Measurements from ENCODE around the gene MICALL2. TPM values are rescaled to one million over a fixed set of nuclear protein-coding genes. Genes with fewer than 3 reads are reported as not detected.

Gene MICALL2
- total RNA-seq, 2 donors from 2014 or later, result 62.8 to 117 TPM

DNA sequence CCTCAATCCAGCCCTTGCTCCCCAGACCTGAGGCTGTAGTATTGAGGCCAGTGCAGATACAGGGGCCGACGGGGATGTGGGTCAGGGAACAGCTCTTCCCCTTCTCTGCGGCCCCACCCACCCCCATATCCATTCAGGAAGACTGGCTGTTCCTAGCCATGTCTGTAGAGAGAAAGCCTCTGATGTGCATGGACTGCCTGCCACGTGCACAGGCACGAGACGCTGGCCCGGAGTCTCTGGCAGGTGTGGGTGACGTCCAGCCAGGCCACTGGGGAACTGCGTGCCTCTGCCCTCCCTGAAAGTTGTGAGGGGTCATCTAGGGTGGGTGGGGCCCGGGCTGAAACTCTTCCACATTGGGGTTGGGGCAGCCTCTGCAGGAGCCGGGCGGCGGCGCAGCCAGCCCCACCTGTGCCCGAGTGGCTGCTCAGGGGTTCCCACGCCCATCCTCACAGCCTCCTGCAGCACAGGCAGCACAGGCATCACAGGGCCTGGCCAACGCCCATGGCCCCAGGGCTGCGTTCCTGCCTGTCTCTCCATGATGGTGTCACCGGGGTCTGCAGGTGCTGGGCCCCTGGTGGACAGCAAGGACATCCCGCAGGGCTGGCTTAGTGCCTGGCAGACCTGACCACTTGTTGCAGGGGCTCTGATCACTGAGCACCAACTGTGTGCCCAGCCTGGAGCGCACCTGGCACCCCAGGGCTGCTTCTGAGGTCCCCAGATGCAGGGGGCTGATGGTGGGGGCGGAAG, 27.5 kb downstream of the MICALL2 start:
- Histone ChIP-seq H3K9ac (ENCODE audit: low read depth in 2 of 2, low read length in 2 of 2) (no peak overlapping the region), H3K27me3 (no peaks in the 10 kb centered on the region), H3K27ac (no peak overlapping the region), H3K9me3 (no peaks in the 10 kb centered on the region), H3K4me1 (no peaks in the 10 kb centered on the region), H3K36me3 (no peaks in the 10 kb centered on the region), H3K4me3 (no peak overlapping the region)
- no peak for DNase-seq
- TF ChIP-seq, protein P1, sequence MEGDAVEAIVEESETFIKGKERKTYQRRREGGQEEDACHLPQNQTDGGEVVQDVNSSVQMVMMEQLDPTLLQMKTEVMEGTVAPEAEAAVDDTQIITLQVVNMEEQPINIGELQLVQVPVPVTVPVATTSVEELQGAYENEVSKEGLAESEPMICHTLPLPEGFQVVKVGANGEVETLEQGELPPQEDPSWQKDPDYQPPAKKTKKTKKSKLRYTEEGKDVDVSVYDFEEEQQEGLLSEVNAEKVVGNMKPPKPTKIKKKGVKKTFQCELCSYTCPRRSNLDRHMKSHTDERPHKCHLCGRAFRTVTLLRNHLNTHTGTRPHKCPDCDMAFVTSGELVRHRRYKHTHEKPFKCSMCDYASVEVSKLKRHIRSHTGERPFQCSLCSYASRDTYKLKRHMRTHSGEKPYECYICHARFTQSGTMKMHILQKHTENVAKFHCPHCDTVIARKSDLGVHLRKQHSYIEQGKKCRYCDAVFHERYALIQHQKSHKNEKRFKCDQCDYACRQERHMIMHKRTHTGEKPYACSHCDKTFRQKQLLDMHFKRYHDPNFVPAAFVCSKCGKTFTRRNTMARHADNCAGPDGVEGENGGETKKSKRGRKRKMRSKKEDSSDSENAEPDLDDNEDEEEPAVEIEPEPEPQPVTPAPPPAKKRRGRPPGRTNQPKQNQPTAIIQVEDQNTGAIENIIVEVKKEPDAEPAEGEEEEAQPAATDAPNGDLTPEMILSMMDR (IDR thresholded peaks at IDR 0.05), result no peak
- intact Hi-C loops (cut with DNase I), result loop anchor here (5.0 kb wide), 1 partner anchor 40 kb away; no protein-coding TSS in a partner anchor

DNA sequence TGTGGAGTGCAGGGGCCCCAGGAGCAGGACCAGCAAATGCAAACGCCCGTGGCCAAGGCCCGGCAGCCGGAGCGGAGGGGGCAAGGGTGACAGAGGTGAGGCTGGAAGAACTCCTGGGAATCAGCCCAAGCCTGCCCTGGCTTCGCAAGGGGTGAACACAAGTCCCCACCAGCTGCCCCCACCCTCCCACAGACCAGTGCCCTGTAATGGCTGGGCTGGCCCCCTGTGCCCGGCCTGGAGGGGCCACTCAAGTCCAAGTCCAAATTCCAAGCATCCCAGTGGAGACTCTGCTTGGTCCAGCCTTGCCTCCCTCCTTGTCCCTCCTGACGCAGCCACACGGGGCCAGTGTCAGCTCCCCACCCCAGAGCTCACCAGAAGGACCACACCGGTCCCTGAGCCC, 28.0 kb downstream of the MICALL2 start:
- Histone ChIP-seq H3K27ac (no peak overlapping the region), H3K4me3 (no peak overlapping the region), H3K9ac (ENCODE audit: low read depth in 2 of 2, low read length in 2 of 2) (no peak overlapping the region), H3K36me3 (no peaks in the 10 kb centered on the region), H3K4me1 (no peaks in the 10 kb centered on the region), H3K27me3 (no peaks in the 10 kb centered on the region), H3K9me3 (no peaks in the 10 kb centered on the region)
- TF ChIP-seq, protein P1 (IDR thresholded peaks at IDR 0.05), result no peak
- intact Hi-C loops (cut with DNase I), result loop anchor here (5.0 kb wide), 1 partner anchor 41 kb away; no protein-coding TSS in a partner anchor
- DNase-seq, result no peak

DNA sequence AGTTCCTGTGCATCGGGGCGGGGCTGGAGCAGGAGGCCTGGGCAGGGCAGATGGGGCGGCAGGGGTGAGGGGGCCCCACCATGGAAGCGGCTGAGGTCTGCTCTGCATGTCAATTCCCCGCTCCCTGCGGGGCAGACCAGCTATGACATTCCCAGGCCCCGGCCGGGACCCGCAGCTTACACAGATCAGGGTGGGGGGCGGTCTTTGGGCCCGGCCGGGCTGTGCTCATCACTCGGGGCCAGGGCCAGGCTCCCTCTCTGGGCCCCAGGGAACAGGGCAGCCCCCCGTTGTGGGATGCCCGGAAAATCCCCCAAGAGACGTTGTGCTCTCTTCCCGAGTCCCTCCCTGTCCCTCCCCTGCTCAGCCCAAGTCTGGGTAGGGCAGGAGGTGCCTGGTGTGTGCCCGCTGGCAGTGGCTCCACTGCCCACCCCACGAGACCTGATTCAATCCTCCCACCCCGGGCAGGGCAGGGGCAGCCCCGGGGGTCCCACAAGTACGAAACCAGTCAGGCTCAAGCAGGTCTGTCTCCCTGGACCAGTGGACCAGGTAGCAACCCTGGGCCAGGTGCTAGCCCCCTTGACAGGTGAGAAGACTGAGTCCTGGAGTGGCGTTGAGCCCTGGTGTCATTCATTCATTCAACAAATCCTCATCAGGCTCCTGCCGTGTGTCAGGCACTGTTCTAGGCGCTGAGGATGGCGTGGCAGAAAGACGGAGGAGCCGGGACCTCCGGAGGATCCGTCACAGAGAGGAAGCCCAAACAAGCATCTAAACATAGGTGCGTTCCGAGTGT, 29.0 kb downstream of the MICALL2 start:
- no peaks in the 10 kb centered on the region for H3K9me3 ChIP-seq
- no peak for DNase-seq
- H3K9ac ChIP-seq (ENCODE audit: low read depth in 2 of 2, low read length in 2 of 2), result no peak overlapping the region
- H3K27ac ChIP-seq, result no peak overlapping the region
- no peaks in the 10 kb centered on the region for H3K4me1 ChIP-seq
- H3K27me3 ChIP-seq, result no peaks in the 10 kb centered on the region
- H3K36me3 ChIP-seq, result no peaks in the 10 kb centered on the region
- no peak overlapping the region for H3K4me3 ChIP-seq
- TF ChIP-seq, protein P1 (IDR thresholded peaks at IDR 0.05), result no peak
- intact Hi-C loops (cut with DNase I), result loop anchor here (5.0 kb wide), 1 partner anchor 42 kb away; no protein-coding TSS in a partner anchor

DNA sequence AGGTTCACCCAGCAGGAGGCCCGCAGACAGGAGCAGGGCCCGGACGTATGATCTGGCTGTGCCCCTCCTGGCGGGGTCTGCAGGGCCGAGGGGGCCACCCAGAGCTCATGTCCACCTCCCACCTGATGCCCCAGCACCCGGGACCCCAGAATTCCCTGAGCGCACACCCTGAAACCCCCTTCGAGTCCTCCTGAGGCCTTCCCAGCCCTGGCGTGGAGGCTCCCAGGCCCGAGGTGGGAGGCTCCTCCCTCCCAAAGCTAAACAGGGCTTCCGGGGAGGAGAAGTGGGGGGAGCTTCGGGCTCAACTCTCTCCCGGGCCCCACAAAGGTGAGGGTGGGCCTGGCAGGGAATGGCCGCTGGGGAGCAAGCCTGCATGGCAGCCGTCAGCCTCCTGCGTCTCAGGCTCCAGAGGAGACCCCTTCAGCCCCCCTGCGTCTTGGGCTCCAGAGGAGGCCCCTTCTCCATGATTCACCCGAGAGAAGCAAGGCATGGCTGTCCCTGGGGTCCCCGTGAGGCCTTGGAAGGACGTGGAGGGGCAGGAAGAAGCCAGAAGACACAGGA, 30.2 kb downstream of the MICALL2 start:
- intact Hi-C loops (cut with DNase I), result no loop called here
- H3K36me3 ChIP-seq, result no peaks in the 10 kb centered on the region
- TF ChIP-seq, protein P1 (IDR thresholded peaks at IDR 0.05), result no peak
- no peak overlapping the region for H3K4me3 ChIP-seq
- no peak overlapping the region for H3K9ac ChIP-seq (ENCODE audit: low read depth in 2 of 2, low read length in 2 of 2)
- no peaks in the 10 kb centered on the region for H3K4me1 ChIP-seq
- no peak for DNase-seq
- H3K9me3 ChIP-seq, result no peaks in the 10 kb centered on the region
- H3K27me3 ChIP-seq, result no peaks in the 10 kb centered on the region
- H3K27ac ChIP-seq, result no peak overlapping the region

- Histone ChIP-seq H3K4me1 (no peaks in the 10 kb centered on the region), H3K27ac (no peak overlapping the region), H3K27me3 (peaks cover 4% of the 10 kb centered on the region), H3K9ac (ENCODE audit: low read depth in 2 of 2, low read length in 2 of 2) (no peak overlapping the region), H3K36me3 (no peaks in the 10 kb centered on the region), H3K4me3 (no peak overlapping the region), H3K9me3 (no peaks in the 10 kb centered on the region)
- TF ChIP-seq, protein P1 (IDR thresholded peaks at IDR 0.05), result no peak
- DNase-seq, result no peak
- intact Hi-C loops (cut with DNase I), result no loop called here
Observed at GRCh38 chr7:1427064-1427657, 32.1 kb downstream of the MICALL2 start.

All from colonic mucosa (tissue), 4 donors.